ENCODE measurements around the gene INCA1.

Gene INCA1

GRCh38 chr17:4980644-4981216 lies 16.6 kb downstream of the INCA1 start:
- TF ChIP-seq, protein P1, sequence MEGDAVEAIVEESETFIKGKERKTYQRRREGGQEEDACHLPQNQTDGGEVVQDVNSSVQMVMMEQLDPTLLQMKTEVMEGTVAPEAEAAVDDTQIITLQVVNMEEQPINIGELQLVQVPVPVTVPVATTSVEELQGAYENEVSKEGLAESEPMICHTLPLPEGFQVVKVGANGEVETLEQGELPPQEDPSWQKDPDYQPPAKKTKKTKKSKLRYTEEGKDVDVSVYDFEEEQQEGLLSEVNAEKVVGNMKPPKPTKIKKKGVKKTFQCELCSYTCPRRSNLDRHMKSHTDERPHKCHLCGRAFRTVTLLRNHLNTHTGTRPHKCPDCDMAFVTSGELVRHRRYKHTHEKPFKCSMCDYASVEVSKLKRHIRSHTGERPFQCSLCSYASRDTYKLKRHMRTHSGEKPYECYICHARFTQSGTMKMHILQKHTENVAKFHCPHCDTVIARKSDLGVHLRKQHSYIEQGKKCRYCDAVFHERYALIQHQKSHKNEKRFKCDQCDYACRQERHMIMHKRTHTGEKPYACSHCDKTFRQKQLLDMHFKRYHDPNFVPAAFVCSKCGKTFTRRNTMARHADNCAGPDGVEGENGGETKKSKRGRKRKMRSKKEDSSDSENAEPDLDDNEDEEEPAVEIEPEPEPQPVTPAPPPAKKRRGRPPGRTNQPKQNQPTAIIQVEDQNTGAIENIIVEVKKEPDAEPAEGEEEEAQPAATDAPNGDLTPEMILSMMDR (IDR thresholded peaks at IDR 0.05; ENCODE audit: borderline replicate concordance, insufficient read depth, low read depth, low read length): peak; percentile 59
- H3K4me3 ChIP-seq (ENCODE audit: low read depth, low read length): no peak overlapping the region

DNA sequence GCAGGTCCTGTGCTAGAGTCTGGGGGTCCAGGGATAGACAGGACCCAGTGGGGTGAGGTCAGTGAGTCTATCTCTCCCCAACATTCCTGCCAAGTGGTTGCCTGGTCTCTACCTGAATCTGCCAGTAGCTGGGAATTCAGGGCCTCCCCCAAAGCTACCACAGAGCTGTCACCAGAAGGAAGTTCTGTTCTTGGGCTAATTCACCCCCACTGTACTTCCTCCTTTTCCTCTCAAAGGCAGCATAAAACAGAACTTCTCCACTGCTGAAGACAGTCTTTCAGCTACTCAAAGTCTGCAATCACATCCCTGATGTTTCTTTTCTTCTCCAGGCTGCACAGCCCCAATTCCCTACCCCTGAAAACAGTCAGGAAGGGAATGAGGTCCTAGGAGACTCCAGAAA lies 18.6 kb downstream of the INCA1 start:
- no peak overlapping the region for H3K4me3 ChIP-seq (ENCODE audit: low read depth, low read length)
- TF ChIP-seq, protein P1 (IDR thresholded peaks at IDR 0.05; ENCODE audit: borderline replicate concordance, insufficient read depth, low read depth, low read length): no peak

DNA sequence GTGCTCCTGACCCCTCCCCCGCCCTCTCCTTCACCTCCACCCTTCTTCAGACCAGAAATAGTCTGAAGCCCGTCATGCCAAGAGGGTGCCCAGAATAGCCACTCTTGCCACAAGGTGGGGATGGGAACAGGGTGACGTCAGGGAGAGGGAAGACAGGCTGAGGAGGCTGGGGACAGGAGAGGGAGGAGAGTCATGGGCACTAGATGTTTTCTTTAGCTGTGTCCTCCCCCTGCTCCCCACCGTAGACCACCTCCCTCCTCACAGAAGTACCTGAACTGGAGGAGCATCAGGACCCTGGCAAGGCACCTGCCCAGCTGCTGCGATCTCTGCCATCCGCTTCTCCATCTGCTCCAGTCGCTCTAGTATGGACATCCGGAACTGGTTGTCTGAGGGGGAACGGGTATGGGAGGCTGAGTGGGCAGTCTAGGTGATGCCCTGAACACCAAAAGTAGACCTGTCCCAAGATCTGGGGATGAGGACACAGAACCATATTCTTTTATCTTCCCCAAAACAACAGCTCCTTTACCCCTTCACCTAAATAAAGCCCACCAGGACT lies 23.1 kb downstream of the INCA1 start:
- H3K4me3 ChIP-seq (ENCODE audit: low read depth, low read length): no peak overlapping the region
- TF ChIP-seq, protein P1 (IDR thresholded peaks at IDR 0.05; ENCODE audit: borderline replicate concordance, insufficient read depth, low read depth, low read length): no peak

- no peak overlapping the region for H3K4me3 ChIP-seq (ENCODE audit: low read depth, low read length)
- TF ChIP-seq, protein P1 (IDR thresholded peaks at IDR 0.05; ENCODE audit: borderline replicate concordance, insufficient read depth, low read depth, low read length): no peak
Measured at GRCh38 chr17:4973256-4974114, 23.8 kb downstream of the INCA1 start.

DNA sequence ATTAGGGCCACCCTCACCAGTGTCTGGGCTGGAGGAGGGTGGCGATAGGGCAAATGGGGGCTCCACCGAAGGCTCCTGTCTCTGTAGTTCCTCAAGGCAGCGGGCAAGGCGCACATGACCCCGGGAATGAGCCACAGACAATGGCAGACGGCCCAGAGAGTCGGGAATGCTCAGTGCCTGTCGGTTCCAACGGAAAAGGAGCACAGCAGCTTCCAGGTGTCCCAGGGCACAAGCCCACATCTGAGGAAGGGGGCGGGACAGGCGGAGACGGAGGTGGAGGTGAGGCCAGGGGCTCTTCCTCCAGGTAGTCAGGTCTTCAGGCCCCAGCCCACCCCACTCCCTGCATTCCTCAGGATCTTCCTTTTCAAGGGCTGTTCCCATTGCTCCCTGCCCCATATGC lies 24.6 kb downstream of the INCA1 start:
- H3K4me3 ChIP-seq (ENCODE audit: low read depth, low read length): no peak overlapping the region
- TF ChIP-seq, protein P1 (IDR thresholded peaks at IDR 0.05; ENCODE audit: borderline replicate concordance, insufficient read depth, low read depth, low read length): no peak

DNA sequence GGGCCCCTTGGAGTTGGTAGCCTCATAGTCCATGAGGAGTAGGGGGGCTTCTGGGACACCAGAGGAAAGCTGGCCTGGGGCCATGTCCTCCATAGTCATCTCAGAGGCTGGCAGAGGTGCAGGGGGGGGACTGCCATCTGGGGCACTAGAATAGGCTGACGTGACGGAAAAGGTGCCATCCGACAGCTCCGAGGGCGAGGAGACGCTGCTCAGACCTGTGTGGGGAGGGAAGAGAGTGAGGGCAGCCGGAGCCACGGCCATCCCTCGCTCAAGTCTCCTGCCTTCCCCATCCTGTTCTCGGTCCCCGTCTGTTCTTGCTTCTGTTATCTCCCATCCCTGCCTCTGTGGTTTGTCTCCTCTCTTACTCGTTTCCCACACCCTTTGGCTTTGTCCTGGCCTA lies 25.0 kb downstream of the INCA1 start:
- TF ChIP-seq, protein P1 (IDR thresholded peaks at IDR 0.05; ENCODE audit: borderline replicate concordance, insufficient read depth, low read depth, low read length): no peak
- no peak overlapping the region for H3K4me3 ChIP-seq (ENCODE audit: low read depth, low read length)

Data from GM12875 (cell line).